ENCODE data around the gene HSP90AB1. TPM values are rescaled to one million over a fixed set of nuclear protein-coding genes. Genes with fewer than 3 reads are reported as not detected.

The HSP90AB1 gene
- total RNA-seq, 1 donor = 832 TPM

GRCh38 chr6:44245912-44246662 lies 814 bp upstream of the HSP90AB1 start:
- peak overlapping the region; percentile 79 for H3K4me3 ChIP-seq (ENCODE audit: low read depth, low read length)
- peak; percentile 16 for TF ChIP-seq CTCF (IDR thresholded peaks at IDR 0.05; ENCODE audit: insufficient read depth, low read length)
- peak; percentile 76 for DNase-seq (ENCODE audit: low read depth)

- no peak for TF ChIP-seq CTCF (IDR thresholded peaks at IDR 0.05; ENCODE audit: insufficient read depth, low read length)
- H3K4me3 ChIP-seq (ENCODE audit: low read depth, low read length) = peak overlapping the region; percentile 79
- peak; percentile 53 for DNase-seq (ENCODE audit: low read depth)
Observed at GRCh38 chr6:44247338-44248302, 719 bp downstream of the HSP90AB1 start.

- peak overlapping the region; percentile 79 for H3K4me3 ChIP-seq (ENCODE audit: low read depth, low read length)
- no peak for TF ChIP-seq CTCF (IDR thresholded peaks at IDR 0.05; ENCODE audit: insufficient read depth, low read length)
- no peak for DNase-seq (ENCODE audit: low read depth)
Observed at GRCh38 chr6:44248579-44248978, 1.7 kb downstream of the HSP90AB1 start.

- DNase-seq (ENCODE audit: low read depth) = no peak
- TF ChIP-seq CTCF (IDR thresholded peaks at IDR 0.05; ENCODE audit: insufficient read depth, low read length) = no peak
- peak overlapping the region; percentile 79 for H3K4me3 ChIP-seq (ENCODE audit: low read depth, low read length)
Observed at GRCh38 chr6:44249082-44249748, 2.3 kb downstream of the HSP90AB1 start.

- DNase-seq (ENCODE audit: low read depth) = no peak
- H3K4me3 ChIP-seq (ENCODE audit: low read depth, low read length) = peak overlapping the region; percentile 13
- TF ChIP-seq CTCF (IDR thresholded peaks at IDR 0.05; ENCODE audit: insufficient read depth, low read length) = no peak
Observed at GRCh38 chr6:44250067-44250717, 3.3 kb downstream of the HSP90AB1 start.

- TF ChIP-seq CTCF (IDR thresholded peaks at IDR 0.05; ENCODE audit: insufficient read depth, low read length) = no peak
- H3K4me3 ChIP-seq (ENCODE audit: low read depth, low read length) = no peak overlapping the region
- DNase-seq (ENCODE audit: low read depth) = no peak
Observed at GRCh38 chr6:44250718-44251123, 3.8 kb downstream of the HSP90AB1 start.
